GM20431 (cell line): ENCODE data around the gene CTNNBL1.
"Not testable (repeated sequence)": the region's sequence is repeated elsewhere in the genome, so short reads cannot be mapped to it uniquely, and the experiment has no call there.

Experiments
- in situ Hi-C: fragments of 300-500 bp; cut with MseI, MboI; formaldehyde crosslinking; loops from one replicate; pipeline ENCODE4 v1.15.0; 2020; ENCODE audit warnings: low sequenced_read_pairs; ENCODE audit not compliant: unreplicated experiment

CTNNBL1 gene

GRCh38 chr20:37693635-37694626, at the start of gene CTNNBL1:
CTNNBL1 (plus strand) TSS chr20:37694030; CDS start chr20:37694123, 93 bp downstream.
- in situ Hi-C loops: no loop called here

- in situ Hi-C loops: no loop called here
Observed at GRCh38 chr20:37644605-37645004, 49.2 kb upstream of the CTNNBL1 start.

- in situ Hi-C loops: no loop called here
Observed at GRCh38 chr20:37647946-37648345, 45.9 kb upstream of the CTNNBL1 start.

GRCh38 chr20:37649017-37649416, 44.8 kb upstream of the CTNNBL1 start:
- in situ Hi-C loops: no loop called here

- in situ Hi-C loops: no loop called here
Observed at GRCh38 chr20:37649676-37650370, 44.0 kb upstream of the CTNNBL1 start.

GRCh38 chr20:37650661-37651060, 43.2 kb upstream of the CTNNBL1 start:
- in situ Hi-C loops: no loop called here

- in situ Hi-C loops: no loop called here
Observed at GRCh38 chr20:37651932-37652331, 41.9 kb upstream of the CTNNBL1 start.

- in situ Hi-C loops: no loop called here
Observed at GRCh38 chr20:37656945-37657344, 36.9 kb upstream of the CTNNBL1 start.

GRCh38 chr20:37657924-37658804, 35.7 kb upstream of the CTNNBL1 start:
- in situ Hi-C loops: no loop called here

- in situ Hi-C loops: no loop called here
Observed at GRCh38 chr20:37661519-37661918, 32.3 kb upstream of the CTNNBL1 start.

GRCh38 chr20:37662308-37662707, 31.5 kb upstream of the CTNNBL1 start:
- in situ Hi-C loops: no loop called here

GRCh38 chr20:37664595-37664994, 29.2 kb upstream of the CTNNBL1 start:
- in situ Hi-C loops: not testable (repeated sequence)

GRCh38 chr20:37668166-37668565, 25.7 kb upstream of the CTNNBL1 start:
- in situ Hi-C loops: no loop called here

- in situ Hi-C loops: no loop called here
Observed at GRCh38 chr20:37669062-37669772, 24.6 kb upstream of the CTNNBL1 start.

- in situ Hi-C loops: no loop called here
Observed at GRCh38 chr20:37669773-37670236, 24.0 kb upstream of the CTNNBL1 start.

GRCh38 chr20:37670351-37670791, 23.5 kb upstream of the CTNNBL1 start:
- in situ Hi-C loops: no loop called here

GRCh38 chr20:37672143-37672542, 21.7 kb upstream of the CTNNBL1 start:
- in situ Hi-C loops: no loop called here

GRCh38 chr20:37673444-37673843, 20.4 kb upstream of the CTNNBL1 start:
- in situ Hi-C loops: no loop called here

- in situ Hi-C loops: no loop called here
Observed at GRCh38 chr20:37676440-37676839, 17.4 kb upstream of the CTNNBL1 start.
